GM21786 (cell line): Measurements from ENCODE around the gene CTNNBL1.
"Not testable (repeated sequence)": the region's sequence is repeated elsewhere in the genome, so short reads cannot be mapped to it uniquely, and the experiment has no call there.

ENCODE experiments used
- ATAC-seq: cut with Tn5 transposase; IDR thresholded peaks from one replicate; pipeline ENCODE4 v1.9.1; 2021; ENCODE audit not compliant: unreplicated experiment

CTNNBL1 gene

GRCh38 chr20:37677969-37678861, 15.6 kb upstream of the CTNNBL1 start:
- no peak for ATAC-seq

DNA sequence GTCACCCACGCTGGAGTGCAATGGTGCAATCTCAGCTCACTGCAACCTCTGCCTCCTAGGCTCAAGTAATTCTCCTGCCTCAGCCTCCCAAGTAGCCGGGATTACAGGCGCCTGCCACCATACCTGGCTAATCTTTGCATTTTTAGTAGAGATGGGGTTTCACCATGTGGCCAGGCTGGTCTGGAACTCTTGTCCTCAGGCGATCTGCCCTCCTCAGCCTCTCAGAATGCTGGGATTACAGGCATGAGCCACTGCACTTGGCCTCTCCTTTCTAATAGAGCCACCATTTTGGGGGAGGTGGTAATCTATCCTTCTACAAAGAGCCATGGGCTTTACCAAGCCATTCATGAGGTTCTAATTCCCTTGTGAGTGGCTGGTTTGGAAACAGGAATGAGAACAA, 14.1 kb upstream of the CTNNBL1 start:
- not testable (repeated sequence) for ATAC-seq

DNA sequence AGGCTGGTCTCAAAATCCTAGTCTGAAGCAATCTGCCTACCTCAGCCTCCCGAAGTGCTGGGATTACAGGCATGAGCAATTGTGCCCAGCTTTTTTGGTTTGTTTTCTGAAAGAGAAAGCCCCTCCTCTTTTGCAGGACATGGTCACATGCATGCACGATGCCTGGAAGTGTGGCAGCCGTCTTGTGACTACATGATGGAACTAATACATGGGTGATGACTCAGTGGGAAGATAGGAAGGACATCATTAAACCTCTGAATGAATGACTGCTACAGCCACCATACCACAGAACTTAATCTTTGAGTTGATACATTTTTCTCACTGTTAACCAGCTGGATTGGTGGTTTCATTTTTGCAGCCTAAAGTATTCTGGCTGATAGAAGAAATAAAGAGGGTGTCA, 13.4 kb upstream of the CTNNBL1 start:
- ATAC-seq = no peak

DNA sequence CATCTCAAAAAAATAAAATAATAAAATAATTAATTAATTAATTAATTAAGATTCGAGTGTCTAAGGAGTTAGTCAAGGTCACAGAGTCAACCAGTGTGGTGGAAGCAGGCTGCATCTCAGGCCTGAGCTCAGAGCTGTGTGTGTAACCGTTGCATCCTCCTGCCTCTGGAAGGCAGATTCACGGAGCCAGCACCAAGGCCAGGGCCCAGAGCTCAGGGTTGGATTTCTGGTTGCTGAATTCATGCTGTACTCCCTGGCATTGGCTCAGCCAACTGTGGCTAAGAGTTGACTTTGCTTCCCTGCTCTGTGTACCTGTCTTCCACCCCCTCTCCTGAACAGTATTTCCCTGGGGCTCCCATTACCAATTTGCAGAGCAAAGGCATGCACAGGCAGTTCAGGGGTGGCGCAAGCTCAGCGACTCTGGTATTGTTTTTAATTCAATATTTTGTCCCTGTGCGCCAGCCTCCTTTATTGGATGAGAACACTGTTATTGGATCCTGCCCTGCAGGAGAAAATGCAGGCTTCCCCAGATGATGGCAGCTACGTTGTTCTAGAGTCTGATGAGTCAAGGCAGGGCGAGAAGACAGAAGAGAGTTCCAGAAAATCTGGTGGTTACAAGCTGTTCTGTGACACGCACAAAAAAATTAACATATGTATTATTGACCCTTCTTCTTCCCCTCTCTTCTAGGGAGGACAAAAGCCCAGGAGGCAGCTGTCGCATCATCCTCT, 12.3 kb upstream of the CTNNBL1 start:
- ATAC-seq = no peak

DNA sequence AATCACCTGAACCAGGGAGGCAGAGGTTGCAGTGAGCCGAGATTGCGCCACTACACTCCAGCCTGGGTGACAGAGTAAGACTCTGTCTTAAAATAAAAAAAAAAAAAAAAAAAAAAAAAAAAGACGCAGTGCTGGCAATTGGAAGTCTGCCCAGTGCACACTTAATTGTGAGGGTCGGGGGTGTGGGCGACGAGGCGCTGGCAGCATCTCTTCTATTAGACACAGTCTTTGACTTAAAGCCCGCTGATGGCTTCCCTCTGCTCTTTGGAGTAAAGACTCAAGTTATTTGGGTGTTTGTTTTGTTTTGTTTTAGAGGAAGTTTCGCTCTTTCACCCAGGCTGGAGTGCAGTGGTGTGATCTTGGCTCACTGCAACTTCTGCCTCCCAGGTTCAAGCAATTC, 10.7 kb upstream of the CTNNBL1 start:
- ATAC-seq = not testable (repeated sequence)

DNA sequence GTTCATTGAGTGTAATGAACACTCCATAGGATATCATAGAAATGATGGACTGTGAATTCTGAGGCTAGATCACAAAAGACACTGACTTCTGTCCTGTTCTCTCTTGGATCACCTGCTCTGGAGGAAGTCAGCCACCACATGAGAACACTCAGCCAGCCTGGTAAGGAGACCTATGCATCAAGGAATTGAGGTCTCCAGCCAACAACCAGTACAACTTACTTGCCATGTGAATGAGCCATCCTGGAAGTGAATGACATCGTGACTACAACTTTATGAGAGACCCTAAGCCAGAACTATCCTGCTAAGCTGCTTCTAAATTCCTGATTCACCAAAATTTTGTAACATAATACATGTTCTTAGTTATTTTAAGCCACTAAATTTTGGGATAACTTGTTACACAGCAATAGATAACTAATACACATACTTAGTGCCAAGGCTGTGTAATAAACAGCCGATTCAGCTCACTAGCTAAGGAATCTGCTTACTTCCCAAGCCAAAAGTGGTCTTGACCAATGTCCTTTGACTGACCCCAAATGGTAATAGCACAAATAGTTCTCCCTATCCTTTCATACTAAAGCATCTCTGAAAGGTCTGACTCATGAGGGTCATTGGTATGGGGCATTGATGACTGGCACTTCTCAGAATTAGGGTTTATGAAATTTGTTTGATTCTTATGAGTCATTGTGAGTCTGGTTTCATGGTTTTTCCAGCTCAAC, 6.9 kb upstream of the CTNNBL1 start:
- no peak for ATAC-seq

- ATAC-seq = no peak
Measured at GRCh38 chr20:37687478-37687805, 6.4 kb upstream of the CTNNBL1 start.

GRCh38 chr20:37688093-37688492, 5.7 kb upstream of the CTNNBL1 start:
- ATAC-seq = no peak

DNA sequence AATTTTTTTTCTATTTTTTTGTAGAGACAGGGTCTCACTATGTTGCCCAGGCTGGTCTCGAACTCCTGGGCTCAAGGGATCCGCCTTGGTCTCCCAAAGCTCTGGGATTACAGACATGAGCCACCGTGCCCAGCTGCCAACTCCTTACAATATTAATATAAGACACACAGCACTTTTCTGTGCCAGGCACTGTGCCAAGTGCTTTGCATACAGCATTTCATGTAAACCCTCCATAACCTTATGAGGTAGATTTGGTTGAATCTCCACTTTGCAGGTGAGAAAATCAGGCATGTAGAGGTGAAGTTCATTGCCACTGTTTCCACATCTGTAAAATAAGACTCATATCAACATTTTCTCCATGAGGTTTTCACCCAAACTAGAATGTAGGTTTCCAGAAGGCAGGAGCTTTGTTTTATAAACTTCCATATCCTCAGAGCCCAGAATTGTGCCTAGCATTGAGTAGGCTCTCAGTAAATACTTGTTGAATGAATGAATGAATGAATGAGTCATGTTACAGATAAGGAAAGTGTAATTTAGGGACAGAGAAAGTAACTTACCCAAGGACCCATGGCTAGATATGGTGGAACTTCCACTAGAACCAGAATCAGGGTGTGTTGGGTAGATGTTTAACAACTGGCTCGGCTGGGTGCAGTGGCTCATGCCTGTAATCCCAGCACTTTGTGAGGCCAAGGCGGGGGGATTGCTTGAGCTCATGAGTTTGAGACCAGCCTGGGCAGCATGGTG, 3.0 kb upstream of the CTNNBL1 start:
- no peak for ATAC-seq

GRCh38 chr20:37692459-37693166, 1.2 kb upstream of the CTNNBL1 start:
- no peak for ATAC-seq

GRCh38 chr20:37693242-37693634, 592 bp upstream of the CTNNBL1 start:
- ATAC-seq = no peak

GRCh38 chr20:37695684-37696342, 2.0 kb downstream of the CTNNBL1 start:
- no peak for ATAC-seq

DNA sequence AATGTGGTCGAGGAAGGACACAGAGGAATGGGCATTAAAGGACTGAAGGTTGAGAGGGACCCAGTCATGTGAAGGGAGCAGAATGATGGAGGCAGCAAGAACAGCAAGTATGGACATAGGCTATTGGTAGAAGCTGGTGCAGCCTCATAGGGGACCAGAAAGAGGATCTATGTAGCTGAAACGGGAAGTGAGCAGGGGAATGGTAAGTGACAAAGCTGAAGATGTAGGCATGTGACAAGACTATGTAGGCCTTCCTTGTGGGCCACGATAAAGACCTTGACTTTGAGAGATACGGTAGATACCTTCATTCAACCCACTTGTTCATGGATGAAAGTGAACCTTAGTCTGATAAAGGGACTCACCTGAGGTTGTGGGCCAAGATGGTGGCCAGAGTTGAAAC, 3.5 kb downstream of the CTNNBL1 start:
- no peak for ATAC-seq

DNA sequence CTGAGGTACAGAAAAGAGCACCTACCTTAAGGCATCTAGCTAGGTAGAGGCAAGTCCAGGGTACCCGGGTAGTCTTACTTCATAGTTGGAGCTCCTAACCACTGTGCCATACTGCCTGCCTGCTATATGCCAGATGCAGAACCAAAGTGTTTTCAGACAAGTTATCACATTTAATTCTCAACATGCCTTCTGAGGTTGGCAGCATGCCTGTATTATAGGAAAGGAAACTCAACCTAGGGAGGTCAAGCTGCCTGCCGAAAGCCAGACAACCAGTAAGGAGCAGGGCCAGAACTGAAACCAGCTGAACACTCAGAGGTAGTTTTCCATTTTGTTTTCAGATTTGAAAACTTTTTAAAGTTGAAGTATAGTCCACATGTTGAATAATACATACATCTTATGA, 5.4 kb downstream of the CTNNBL1 start:
- no peak for ATAC-seq

GRCh38 chr20:37700301-37700700, 6.5 kb downstream of the CTNNBL1 start:
- no peak for ATAC-seq

GRCh38 chr20:37701676-37702075, 7.8 kb downstream of the CTNNBL1 start:
- not testable (repeated sequence) for ATAC-seq

GRCh38 chr20:37702403-37703034, 8.7 kb downstream of the CTNNBL1 start:
- ATAC-seq = no peak

DNA sequence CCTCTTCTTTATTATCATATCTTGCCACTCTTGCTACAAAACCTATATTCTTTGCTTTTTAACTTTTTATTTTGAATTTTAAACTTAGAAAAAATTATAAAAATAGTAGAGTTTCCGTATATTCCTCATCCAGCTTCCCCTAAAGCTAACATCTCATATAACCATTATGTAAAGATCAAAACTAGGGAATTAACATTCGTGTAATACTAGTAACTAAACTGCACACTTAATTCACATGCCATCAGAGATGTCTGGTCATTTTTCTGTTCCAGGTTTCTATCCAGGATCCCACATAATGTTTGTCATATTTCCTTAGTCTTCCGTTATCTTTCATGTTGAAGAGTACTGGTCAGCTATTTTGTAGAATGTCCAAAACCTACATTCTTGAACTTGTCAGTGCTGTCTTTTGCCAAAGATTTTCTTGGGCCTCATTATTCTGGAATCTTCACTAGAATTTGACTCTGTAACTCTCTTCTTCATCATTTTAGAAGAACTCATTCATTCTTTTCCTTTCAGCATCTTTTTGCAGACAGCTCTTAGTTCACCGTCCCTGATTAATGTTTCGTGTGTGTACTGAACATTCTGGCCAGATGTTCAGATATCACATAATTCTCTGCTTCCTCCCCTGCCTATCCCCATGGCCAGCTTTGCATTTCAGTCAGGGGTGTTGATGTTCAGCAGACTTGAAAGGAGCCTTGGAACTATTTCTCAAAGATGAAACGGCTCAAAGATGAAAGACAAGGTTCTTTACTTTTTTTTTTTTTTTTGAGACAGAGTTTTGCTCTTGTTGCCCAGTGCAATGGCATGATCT, 9.4 kb downstream of the CTNNBL1 start:
- ATAC-seq = no peak

DNA sequence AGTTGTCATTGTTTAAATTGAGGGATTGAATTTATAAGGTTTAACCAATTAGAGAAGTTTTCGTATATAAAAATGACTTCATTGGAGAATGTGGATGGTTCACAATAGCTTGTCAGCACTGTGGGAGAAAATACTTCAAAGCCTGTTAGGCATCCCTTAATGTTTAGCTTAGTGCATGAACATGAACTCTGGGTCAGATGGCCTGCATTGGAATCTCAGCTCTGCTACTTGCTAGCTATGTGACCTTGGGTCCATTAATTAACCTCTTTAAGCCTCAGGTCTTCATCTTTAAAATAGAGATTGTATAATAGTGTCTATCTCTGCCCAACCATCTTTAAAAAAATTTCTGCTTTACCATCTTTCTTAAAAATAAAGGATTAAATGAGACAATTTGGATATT, 11.1 kb downstream of the CTNNBL1 start:
- ATAC-seq = no peak
